DMS114 treated with DMSO at 0.1 percent for 48 hours (cell line): ENCODE data around the gene GUCA2B.

Experiments
- DNase-seq: peaks from one replicate; lab custom pipeline; 2025; ENCODE audit not compliant: unreplicated experiment; lab: John Stamatoyannopoulos, UW

GUCA2B gene

GRCh38 chr1:42165511-42166210, 12.5 kb downstream of the GUCA2B start:
- no peak for DNase-seq

DNA sequence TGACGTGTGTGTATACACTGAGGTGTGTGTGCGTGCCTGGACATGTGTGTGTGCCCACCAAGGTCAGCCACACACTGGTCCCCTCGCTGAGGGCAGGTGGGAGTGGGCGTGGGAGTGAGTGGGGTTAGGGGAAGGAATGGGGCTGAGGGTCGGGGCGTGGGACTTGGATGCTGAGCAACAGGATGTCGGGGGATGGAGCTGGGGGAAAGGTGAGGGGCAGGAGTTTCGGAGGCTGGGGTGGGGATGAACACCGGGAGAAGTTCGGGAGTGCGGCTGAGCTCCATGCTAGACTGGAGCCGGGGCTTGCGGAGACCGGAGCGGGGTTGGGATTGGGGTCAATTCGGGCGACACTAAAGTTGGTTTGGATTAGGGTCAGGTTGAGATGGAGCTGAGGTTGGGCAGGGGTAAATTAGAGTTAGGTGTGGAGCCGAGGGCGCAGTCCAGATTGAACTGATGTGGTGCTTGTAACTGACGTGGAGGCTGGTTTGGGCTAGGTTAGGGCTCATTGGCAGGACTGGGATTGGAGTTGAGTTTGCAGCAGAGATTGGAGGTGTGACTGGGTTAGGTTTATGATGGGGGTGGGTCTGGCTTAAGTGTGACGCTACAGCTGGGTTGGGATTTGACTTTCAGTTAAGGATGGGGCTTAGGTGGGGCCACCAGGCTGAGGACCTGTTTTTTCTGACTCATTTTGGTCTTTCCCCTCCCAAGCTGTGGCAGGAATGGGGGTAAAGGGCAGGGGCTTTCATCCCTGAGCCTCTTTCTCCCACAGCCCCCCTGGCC, 14.6 kb downstream of the GUCA2B start:
- no peak for DNase-seq

- DNase-seq = no peak
These were observed 15.1 kb downstream of the GUCA2B start for GRCh38 chr1:42168391-42168670.

GRCh38 chr1:42168763-42169162, 15.6 kb downstream of the GUCA2B start:
- DNase-seq = no peak

DNA sequence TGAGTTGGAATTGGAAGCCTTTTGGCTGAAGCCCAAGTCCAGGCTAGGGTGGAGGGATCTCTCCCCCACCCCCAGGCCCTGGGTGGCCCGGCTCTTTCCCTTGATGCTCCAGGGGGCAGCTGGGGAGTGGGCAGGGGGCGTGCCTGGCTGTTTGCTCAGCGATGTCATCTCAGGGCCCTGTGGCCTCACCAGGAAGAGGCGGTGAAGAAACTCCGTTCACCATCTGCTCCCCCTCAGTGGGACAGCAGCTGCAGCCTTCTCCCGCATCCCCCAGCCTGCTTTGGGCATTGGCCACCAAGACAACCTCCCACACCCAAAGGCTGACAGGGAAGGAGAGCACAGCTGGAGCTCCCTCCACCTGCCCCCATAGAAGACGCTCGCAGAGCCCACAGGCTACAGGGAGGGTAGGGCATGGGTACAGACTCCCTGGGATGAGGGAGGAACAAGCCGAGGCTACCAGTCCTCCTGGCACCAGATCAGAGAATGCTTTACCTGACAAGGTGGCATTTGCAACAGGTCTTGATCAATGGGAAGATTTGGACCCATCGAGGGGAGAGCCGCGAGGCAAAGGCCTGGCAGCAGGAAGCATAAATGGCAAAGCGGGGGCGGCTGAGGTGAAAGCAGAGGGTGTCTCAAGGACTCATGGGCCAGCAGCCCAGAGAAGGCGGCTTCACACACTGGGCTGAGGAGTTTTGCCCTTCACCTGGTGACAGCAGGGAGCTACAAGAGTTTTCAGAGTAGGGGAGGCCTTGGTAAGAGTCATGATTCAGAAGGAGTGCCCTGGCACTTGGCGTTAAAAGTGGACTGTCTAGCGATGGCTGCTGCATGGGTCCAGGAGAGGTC, 17.8 kb downstream of the GUCA2B start:
- DNase-seq = no peak

GRCh38 chr1:42171679-42172266, 18.6 kb downstream of the GUCA2B start:
- DNase-seq = no peak

GRCh38 chr1:42172381-42173133, 19.3 kb downstream of the GUCA2B start:
- DNase-seq = no peak

DNA sequence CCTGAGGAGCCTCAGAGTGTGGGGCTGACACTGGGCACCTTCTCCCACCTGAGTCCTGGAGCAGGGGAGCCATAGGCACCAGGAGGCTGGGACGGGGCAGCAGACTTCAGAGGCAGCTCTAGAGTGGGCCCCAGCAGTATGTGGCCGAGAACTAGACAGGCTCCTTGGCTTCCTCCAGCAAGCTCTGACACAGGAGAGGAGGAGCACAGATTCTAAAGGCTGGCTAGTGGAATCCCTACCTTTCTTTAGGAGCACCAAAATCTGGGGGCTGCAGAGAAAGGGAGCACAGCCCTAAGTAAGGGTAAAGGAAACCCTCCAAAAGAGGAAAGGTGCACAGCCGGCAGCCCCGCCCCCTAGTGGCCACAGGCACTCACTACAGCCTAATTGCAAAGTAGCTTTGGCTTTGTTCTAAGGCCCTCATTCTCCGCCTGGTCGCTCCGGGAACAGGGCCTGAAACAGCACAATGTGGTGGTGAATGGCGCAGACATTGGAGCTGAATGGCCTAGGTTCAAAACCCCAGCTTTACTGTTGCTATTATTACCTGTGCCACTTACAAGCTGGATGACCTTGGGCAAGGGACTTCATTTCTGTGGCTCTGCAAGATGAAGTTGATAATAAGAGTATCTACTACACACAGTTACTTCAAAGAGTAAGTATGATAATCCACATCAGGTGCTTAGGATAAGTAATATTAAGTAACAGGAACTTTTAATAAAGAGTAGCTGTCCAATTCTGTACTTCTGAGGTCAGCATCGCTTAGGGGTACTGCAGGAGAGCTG, 20.1 kb downstream of the GUCA2B start:
- DNase-seq = peak; percentile 65

GRCh38 chr1:42173961-42174735, 20.9 kb downstream of the GUCA2B start:
- no peak for DNase-seq

DNA sequence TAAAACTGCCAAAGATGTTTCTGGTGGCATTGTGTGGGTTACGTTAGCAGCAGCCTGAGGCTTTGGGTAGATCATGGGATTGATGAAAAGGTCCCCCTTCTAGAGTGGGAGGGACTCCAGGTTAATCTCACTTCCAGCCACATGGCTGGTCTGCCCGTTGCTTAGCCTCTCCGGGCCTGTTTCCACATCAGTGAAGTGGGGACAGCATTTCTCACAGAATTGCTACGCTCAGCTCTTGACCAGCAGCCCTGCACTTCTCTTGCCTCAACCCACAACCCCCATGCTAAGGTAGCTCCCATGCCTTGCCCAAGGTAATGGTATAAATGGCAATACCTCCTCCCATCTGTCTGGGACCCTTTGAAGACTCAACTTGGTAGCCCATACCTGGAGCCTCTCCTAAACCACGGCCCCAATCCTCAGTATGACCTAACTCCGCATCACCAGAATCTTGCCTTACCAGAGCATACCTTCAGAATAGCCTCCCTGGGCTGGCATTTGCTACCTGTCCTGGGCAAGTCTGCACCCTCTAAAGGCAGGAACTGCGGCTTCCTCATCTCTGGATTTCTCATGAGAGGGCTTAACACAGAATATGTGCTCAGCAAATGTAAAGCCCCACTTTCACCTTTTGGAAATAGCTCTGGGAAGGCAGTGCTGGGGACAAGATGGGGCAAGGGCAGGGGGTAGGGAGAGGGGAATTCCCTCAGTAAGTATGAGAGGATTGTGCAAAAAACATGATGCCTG, 22.3 kb downstream of the GUCA2B start:
- DNase-seq = no peak

DNA sequence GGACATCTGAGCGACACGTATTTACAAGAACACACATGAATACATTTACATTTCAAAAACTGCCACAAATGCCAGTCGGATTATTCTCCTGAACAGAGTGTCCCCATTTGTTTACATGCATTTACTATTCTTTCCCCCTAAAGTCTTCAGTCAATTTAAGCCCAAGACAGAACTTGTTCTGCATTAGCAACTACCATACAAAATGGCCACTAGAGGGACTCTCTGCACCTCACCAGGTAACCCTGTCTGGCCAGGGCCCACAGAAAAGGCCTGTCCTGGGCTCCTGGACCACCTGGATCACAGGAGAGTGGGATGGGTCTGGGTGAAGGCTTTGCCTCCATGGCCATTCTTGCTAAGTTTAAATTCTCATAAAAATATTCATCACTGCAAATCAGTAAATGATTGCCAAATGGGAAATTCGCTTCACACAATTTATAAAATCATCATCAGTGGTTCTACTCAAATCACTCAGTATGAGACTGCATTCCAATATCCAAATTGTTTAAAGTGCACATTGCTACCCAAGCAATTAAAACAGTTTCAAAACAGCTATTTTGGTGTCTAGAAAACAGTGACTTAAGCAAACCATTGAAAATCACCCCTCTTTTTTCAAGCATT, 23.8 kb downstream of the GUCA2B start:
- DNase-seq = peak; percentile 44

- DNase-seq = no peak
These were observed 24.4 kb downstream of the GUCA2B start for GRCh38 chr1:42177541-42177981.

- DNase-seq = no peak
These were observed 25.0 kb downstream of the GUCA2B start for GRCh38 chr1:42178249-42178648.

DNA sequence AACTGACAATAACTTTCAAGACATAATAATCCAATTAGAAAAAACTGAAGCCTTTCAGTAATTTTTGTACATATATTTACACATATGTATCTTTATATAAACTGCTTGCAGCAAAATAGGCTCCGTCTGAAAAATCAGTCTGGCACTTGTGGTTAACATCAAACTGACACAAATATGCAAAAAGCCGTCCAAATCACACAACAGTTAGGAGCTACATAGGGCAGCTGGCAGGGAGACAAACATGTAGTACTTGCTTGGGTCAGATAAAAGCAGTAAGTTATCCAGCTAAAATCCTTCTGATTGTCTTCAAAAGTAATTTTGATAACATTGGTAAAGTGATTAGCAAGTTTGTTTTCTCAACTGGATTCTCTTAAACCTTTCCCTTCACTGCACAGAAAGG, 26.1 kb downstream of the GUCA2B start:
- DNase-seq = no peak

DNA sequence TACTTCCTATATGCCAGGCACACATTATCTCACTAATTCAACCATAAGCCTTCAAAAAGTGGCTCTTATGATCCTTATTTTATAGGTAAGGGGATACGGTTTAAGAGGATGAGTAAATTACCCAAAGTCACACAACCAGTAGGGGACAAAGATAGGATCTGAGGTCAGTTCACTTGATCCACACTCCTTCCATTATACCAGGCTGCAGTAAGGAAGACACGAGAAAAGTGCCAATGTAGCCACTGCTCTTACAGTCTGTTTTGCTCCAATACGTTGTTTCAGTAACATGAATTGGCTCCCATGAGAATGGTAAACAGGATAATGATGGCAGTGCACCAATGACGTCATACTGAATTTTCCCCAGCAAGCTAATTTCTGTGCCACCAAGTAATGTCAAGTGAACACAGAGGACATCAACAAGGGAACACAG, 26.7 kb downstream of the GUCA2B start:
- no peak for DNase-seq

DNA sequence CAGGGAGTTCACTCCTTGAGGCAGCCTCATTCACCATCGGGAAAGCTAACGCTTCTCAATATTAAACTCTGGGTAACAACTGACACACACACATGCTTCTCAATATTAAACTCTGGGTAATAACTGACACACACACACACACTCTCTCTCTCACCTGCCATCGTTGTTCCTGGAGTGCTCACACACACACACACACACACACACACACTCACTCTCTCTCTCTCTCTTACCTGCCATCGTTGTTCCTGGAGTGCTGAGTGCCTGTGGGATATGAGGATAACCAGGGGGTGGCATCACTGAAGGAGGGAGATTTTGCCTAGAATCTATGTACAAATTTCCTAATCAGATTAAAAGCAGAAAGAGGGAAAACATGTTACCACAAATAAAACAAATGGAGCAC, 28.5 kb downstream of the GUCA2B start:
- DNase-seq = no peak

- no peak for DNase-seq
These were observed 30.2 kb downstream of the GUCA2B start for GRCh38 chr1:42183210-42183956.

GRCh38 chr1:42183957-42184268, 30.7 kb downstream of the GUCA2B start:
- no peak for DNase-seq
